ENCODE data around the gene MRC2. TPM values are rescaled to one million over a fixed set of nuclear protein-coding genes. Genes with fewer than 3 reads are reported as not detected.
"Not testable (repeated sequence)": the region's sequence is repeated elsewhere in the genome, so short reads cannot be mapped to it uniquely, and the experiment has no call there.

The MRC2 gene
- 215 TPM in 2 replicates for total RNA-seq (2014; rRNA removed; shearing (Covaris generic); ENCODE audit: low replicate concordance)

DNA sequence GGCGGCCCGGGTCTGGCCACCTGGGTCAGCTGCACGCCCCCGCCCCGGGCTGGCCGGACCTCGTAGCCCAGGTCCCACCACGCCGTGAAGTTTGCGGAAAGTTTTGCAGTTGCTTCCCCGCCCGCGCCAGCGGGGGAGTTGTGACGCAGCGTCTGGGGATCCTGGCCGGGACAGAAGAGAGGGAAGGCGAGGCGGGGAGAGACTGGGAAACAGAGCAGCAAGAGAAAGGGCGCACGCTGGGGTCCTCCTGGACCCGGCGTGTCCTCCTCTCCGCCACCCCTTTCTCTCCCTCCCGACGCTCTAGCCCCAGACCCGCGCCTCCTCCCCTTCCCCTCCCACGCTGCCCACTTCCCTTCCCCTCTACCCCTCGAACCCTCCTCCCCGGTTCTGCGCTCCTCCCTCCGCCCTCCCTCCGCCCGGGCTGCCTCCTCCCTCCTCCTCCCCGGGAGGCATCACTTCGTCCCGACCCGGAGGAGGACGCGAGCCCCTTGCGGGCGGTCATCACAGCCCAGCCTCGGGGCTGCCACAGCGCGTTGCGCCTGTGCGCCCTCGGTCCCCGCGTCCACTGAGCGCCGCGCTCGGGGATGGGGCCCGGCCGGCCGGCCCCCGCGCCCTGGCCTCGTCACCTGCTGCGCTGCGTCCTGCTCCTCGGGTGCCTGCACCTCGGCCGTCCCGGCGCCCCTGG is at the start of gene MRC2:
MRC2 (plus strand) TSS at position 452 of the 685 bp plus-strand sequence; CDS start at position 585, 133 bp downstream.
- in situ Hi-C loops (cut with HindIII; ENCODE audit: low pct_unique_long_range_greater_than_20kb, low sequenced_read_pairs): no loop called here
- peak; percentile 74 for DNase-seq (ENCODE audit: low read depth)

DNA sequence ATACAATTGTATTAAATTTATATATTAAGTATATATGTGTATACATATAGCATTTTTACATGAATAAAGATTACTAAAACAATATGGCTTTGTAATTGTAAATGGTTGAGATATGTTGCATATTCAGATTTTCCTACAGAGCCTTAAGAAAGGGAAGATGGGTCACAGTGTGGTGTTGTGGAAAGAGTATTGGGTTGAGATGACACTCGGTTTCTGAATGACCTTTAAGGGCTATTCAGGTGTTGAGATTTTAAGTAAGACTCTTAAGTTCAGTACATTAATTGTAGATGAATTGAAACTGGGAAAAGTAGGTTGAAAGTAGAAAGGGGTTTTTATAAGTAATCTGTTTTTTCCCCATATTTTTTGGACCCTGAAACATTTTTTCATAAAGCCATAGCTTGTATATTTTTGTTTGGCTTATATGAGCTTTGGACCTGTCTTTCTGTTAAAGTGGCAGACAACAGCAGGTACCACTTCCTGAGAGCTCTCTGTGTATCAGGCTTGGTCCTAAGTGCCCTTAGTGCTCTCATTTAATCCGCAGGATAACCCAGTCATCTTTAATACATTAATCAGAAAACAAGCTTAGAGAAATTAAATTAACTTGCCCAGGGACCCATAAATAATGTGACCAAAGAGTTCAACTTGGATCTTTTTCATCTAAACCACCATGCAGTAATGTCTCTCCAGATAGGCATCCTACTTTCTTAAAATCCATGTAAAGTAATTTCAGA is 48.5 kb upstream of the MRC2 start:
- in situ Hi-C loops (cut with HindIII; ENCODE audit: low pct_unique_long_range_greater_than_20kb, low sequenced_read_pairs): no loop called here

GRCh38 chr17:62580947-62581346 is 46.5 kb upstream of the MRC2 start:
- in situ Hi-C loops (cut with HindIII; ENCODE audit: low pct_unique_long_range_greater_than_20kb, low sequenced_read_pairs): no loop called here
- DNase-seq (ENCODE audit: low read depth): no peak

More for the DNA sequence above, 48.5 kb upstream of the MRC2 start:
- DNase-seq (ENCODE audit: low read depth): no peak

GRCh38 chr17:62581764-62582163 is 45.7 kb upstream of the MRC2 start:
- in situ Hi-C loops (cut with HindIII; ENCODE audit: low pct_unique_long_range_greater_than_20kb, low sequenced_read_pairs): no loop called here
- no peak for DNase-seq (ENCODE audit: low read depth)

DNA sequence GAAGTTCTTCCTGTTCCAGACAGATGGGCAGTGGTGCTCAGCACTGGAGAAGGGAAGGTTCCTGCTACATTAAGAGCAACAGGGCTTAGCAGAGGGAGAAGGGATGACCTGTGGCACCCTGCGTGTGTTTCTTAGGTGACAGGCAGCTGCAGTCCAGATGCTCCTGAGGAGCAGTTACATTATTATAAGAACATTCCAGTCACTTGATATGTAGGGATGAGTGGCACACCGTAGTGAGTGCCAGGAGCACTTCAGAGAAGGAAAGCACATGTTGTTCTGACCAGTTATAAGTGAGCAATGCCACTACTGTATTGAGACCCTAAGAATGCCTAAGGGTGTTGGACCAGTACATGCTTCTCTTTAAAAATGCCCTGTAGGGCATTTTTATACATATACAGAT is 39.9 kb upstream of the MRC2 start:
- in situ Hi-C loops (cut with HindIII; ENCODE audit: low pct_unique_long_range_greater_than_20kb, low sequenced_read_pairs): no loop called here
- DNase-seq (ENCODE audit: low read depth): no peak

DNA sequence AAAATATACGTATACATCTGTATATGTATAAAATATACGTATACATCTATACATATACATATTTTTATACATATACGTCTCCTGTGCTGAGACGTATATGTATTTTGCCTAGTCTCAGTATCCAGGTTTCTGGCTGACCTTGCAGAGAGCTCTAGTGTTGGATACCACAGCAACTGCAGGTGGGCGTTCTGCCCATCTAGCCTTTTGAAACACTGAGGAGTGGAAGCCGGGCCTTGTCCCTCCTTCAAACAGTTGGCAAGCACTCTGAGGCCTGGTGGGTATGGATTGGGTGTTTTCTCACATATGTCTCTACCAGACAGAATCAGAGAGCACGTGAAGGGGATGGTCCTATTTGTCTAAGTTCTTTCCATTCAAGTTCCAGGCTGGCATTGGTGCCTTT is 39.4 kb upstream of the MRC2 start:
- in situ Hi-C loops (cut with HindIII; ENCODE audit: low pct_unique_long_range_greater_than_20kb, low sequenced_read_pairs): no loop called here
- DNase-seq (ENCODE audit: low read depth): no peak

DNA sequence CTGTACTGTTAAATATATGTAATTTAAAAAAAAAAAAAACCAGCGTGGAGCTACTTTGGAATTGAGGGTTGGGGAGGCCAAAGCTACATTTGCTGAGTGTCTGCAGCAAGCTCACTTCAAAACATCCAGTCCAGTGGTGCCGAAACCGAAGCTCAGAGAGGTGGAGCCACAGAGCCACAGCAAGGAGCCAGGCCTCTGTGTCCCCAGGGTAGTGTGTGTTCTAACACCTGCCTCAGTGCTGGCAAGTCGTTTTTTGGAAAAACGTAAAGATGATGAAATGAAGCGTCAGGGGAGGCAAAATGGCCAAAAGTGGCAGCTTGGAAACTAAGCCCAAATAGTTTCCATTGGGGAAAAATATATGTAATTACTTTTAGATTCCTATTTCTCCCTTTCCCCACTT is 36.1 kb upstream of the MRC2 start:
- in situ Hi-C loops (cut with HindIII; ENCODE audit: low pct_unique_long_range_greater_than_20kb, low sequenced_read_pairs): no loop called here
- no peak for DNase-seq (ENCODE audit: low read depth)

GRCh38 chr17:62591822-62592221 is 35.6 kb upstream of the MRC2 start:
- DNase-seq (ENCODE audit: low read depth); in situ Hi-C loops (cut with HindIII; ENCODE audit: low pct_unique_long_range_greater_than_20kb, low sequenced_read_pairs): not testable (repeated sequence)

DNA sequence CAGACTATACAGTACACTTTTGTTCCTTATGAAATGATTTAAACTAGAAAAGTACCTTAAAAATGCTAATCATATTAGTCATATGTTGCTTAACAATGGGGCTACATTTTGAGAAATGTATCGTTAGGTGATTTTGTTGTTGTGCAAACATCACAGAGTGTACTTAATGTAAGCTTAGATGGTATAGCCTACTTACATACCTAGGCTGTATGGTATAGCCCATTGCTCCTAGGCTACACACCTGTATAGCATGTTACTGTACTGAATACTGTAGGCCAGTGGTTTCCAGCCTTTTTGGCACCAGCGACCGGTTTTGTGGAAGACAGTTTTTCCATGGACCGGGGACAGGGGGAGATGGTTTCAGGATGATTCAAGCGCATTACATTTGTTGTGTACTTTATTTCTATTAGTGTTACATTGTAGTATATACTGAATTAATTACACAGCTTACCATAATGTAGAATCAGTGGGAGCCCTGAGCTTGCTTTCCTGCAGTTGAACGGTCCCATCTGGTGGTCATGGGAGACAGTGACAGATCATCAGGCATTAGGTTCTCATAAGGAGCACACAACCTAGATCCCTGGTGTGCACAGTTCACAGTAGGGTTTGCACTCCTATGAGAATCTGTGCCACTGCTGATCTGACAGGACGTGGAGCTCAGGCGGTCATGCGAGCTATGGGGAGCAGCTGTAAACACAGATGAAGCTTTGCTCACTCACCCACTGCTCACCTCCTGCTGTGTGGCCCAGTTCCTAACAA is 35.0 kb upstream of the MRC2 start:
- no peak for DNase-seq (ENCODE audit: low read depth)
- in situ Hi-C loops (cut with HindIII; ENCODE audit: low pct_unique_long_range_greater_than_20kb, low sequenced_read_pairs): no loop called here

DNA sequence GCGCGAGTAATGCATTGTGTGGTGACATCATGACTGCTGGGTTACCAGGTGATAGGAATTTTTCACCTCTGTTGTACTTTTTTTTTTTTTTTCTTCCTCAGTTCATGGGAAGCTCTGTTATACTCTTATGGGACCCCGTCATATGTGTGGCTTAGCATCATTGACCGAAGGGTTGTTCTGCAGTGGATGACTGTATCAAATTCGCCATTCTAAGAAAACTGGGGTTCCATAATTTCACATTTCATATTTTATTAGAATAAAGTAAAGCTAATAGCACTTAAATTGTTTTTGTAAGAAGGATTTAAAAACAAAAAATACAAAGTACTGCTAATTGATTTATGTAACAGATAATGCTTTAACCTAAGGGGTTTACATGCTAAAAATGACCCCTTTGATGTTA is 32.0 kb upstream of the MRC2 start:
- in situ Hi-C loops (cut with HindIII; ENCODE audit: low pct_unique_long_range_greater_than_20kb, low sequenced_read_pairs): no loop called here
- no peak for DNase-seq (ENCODE audit: low read depth)

DNA sequence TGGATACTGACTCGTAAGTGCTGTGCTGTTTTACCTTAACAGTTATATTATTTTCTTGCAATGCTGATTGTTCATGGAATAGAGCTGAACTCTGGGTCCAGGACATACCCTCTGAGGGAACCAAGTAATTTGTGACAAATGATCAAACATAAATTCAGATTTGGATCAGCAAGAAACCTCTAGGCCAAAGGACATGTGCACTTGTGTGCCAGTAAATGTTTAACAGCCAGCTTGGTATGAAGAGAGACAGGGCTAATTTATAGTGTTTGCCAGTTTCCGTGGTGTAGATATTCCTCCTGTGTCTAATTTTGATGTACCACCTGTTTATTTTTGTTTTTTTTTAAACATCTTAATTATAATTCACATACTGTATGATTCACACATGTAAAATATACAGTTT is 30.8 kb upstream of the MRC2 start:
- in situ Hi-C loops (cut with HindIII; ENCODE audit: low pct_unique_long_range_greater_than_20kb, low sequenced_read_pairs): no loop called here
- DNase-seq (ENCODE audit: low read depth): no peak

DNA sequence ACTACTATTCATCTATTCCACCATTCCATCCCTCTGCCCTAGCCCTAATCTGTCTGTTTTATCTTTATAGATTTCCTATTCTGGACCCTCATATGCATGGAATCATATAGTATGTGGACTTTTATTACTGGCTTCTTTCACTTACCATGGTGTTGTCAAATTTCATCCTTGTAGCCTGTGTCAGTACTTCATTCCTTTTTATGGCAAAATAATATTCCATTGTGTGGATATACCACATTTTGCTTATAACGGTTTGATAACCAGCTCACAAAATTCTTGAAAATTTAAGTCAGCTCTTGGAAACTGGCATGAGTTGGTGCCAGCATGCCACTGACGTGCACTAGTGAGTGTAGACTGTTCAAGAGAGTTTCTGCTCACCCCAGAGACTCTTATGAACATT is 30.3 kb upstream of the MRC2 start:
- in situ Hi-C loops (cut with HindIII; ENCODE audit: low pct_unique_long_range_greater_than_20kb, low sequenced_read_pairs): no loop called here
- no peak for DNase-seq (ENCODE audit: low read depth)

- in situ Hi-C loops (cut with HindIII; ENCODE audit: low pct_unique_long_range_greater_than_20kb, low sequenced_read_pairs): no loop called here
- DNase-seq (ENCODE audit: low read depth): no peak
These were observed 29.6 kb upstream of the MRC2 start for GRCh38 chr17:62597920-62598319.

DNA sequence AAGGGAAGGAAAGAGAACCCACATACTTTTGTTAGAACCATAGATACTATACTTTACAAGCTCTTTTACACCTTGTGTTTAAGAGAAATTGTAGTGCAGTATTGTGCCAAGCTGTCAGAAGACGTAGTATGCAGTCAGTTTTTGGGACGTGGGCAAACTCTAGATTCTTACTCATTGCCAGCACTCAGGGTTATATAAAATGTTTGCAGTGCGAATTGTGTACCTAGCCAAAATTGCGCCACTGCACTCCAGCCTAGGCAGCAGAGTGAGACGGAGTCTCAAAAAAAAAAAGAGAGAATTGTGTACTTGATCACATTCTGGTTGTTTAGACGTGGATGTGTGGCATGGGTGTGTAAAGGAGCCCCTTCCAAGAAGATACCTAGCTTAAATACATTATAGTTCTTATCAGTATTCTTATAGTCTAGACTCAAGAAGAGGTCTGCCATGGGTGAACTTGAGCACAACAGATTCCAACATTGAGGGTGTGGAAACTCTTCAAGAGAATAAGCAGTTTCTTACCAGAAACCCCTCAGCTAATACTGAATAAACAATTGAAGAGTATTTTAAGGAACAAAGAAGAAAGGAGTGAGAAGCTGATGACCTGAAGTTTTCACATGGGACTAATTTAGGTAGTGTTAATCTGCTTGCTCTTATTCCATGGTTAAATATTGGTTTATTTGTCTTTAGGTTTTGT is 27.4 kb upstream of the MRC2 start:
- in situ Hi-C loops (cut with HindIII; ENCODE audit: low pct_unique_long_range_greater_than_20kb, low sequenced_read_pairs): no loop called here
- DNase-seq (ENCODE audit: low read depth): no peak

- DNase-seq (ENCODE audit: low read depth): no peak
- in situ Hi-C loops (cut with HindIII; ENCODE audit: low pct_unique_long_range_greater_than_20kb, low sequenced_read_pairs): no loop called here
These were observed 26.7 kb upstream of the MRC2 start for GRCh38 chr17:62600805-62601204.

GRCh38 chr17:62601471-62601870 is 26.0 kb upstream of the MRC2 start:
- DNase-seq (ENCODE audit: low read depth): no peak
- in situ Hi-C loops (cut with HindIII; ENCODE audit: low pct_unique_long_range_greater_than_20kb, low sequenced_read_pairs): no loop called here

DNA sequence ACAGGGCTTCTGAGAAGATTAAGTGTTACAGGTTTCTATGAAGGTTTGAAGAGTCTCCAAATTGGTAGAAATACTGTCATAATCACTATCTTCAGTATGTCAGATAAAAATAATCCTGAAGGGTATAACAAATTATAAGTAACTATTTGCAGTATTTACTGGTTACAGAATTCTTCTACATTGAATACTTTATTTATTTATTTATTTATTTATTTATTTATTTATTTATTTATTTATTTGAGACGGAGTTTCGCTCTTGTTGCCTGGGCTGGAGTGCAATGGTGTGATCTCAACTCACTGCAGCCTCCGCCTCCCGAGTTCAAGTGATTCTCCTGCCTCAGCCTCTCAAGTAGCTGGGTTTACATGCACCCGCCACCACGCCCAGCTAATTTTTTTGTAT is 23.7 kb upstream of the MRC2 start:
- in situ Hi-C loops (cut with HindIII; ENCODE audit: low pct_unique_long_range_greater_than_20kb, low sequenced_read_pairs); DNase-seq (ENCODE audit: low read depth): not testable (repeated sequence)

- in situ Hi-C loops (cut with HindIII; ENCODE audit: low pct_unique_long_range_greater_than_20kb, low sequenced_read_pairs): no loop called here
- no peak for DNase-seq (ENCODE audit: low read depth)
These were observed 21.9 kb upstream of the MRC2 start for GRCh38 chr17:62605588-62605987.

DNA sequence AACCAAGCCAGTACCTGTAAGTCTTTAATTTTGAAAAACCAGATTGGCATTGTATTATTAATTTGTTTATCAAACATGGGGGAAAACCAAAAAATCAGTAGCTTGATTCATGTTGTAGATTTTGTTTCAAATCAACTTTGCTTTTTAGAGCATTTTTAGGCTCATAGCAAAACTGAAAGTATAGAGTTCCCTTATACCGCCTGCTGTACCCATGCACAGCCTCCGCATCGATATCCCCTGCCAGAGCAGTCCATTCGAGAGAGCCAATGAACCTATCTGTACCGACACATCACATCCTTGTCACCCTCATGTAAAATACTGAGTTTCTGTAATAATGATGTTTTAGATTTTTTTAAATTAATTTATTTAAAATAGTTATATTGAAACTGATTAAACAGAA is 16.2 kb upstream of the MRC2 start:
- no peak for DNase-seq (ENCODE audit: low read depth)
- in situ Hi-C loops (cut with HindIII; ENCODE audit: low pct_unique_long_range_greater_than_20kb, low sequenced_read_pairs): no loop called here

Measured in Caki2 (cell line).